ENCODE results near the gene FBXL17.

DNA sequence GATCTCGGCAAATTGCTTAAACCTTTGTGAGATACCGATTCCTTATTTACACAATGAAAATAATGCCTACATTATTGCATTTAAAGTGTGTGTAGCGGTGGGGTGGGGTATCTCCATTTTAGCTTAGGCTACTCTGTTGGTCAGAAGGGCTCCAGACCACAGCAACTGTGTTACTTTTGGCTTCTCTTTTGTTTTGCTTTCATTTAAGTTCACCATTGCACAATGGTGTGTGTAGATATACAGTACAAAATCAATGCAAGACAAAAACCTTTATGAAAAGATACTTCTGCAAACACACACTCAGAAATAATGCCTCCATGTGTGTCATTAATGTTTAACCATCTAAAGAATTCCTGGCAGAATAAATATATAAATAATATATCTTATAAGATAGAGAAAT is 279.4 kb downstream of the FBXL17 start:
- TF ChIP-seq, protein P1, sequence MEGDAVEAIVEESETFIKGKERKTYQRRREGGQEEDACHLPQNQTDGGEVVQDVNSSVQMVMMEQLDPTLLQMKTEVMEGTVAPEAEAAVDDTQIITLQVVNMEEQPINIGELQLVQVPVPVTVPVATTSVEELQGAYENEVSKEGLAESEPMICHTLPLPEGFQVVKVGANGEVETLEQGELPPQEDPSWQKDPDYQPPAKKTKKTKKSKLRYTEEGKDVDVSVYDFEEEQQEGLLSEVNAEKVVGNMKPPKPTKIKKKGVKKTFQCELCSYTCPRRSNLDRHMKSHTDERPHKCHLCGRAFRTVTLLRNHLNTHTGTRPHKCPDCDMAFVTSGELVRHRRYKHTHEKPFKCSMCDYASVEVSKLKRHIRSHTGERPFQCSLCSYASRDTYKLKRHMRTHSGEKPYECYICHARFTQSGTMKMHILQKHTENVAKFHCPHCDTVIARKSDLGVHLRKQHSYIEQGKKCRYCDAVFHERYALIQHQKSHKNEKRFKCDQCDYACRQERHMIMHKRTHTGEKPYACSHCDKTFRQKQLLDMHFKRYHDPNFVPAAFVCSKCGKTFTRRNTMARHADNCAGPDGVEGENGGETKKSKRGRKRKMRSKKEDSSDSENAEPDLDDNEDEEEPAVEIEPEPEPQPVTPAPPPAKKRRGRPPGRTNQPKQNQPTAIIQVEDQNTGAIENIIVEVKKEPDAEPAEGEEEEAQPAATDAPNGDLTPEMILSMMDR (IDR thresholded peaks at IDR 0.05; ENCODE audit: borderline replicate concordance, extremely low read depth, low read length, poor library complexity, severe bottlenecking) = no peak
- TF ChIP-seq EZH2 (IDR thresholded peaks at IDR 0.05; ENCODE audit: borderline replicate concordance, low read depth, low read length, severe bottlenecking) = no peak

Data from DND-41 (cell line).